Measurements from ENCODE around the gene PRKAB2. TPM values are rescaled to one million over a fixed set of nuclear protein-coding genes. Genes with fewer than 3 reads are reported as not detected.

PRKAB2 gene
- total and polyA plus RNA-seq, 2 of the 13 experiments (the other 11 are each of a cell fraction or from before 2014, with no cell fraction given), result 44.0 to 118 TPM

GRCh38 chr1:147214842-147215539, 42.7 kb upstream of the PRKAB2 start (continued):
- TF ChIP-seq ATF4 (CRISPR knock-in tag; IDR thresholded peaks at IDR 0.05) (no peak), KLF6 (CRISPR knock-in tag; IDR thresholded peaks at IDR 0.05) (0 out of 2 replicates have a peak, but pooled peaks have one; percentile 16), HBP1 (CRISPR knock-in tag; IDR thresholded peaks at IDR 0.05; ENCODE audit: low read depth) (no peak), ZNF446 (CRISPR knock-in tag; IDR thresholded peaks at IDR 0.05) (no peak), ELF4 (CRISPR knock-in tag; IDR thresholded peaks at IDR 0.05; ENCODE audit: borderline replicate concordance) (0 out of 2 replicates have a peak, but pooled peaks have one; percentile 50), DRAP1 (CRISPR knock-in tag; IDR thresholded peaks at IDR 0.05) (no peak), TAF1 (CRISPR knock-in tag; IDR thresholded peaks at IDR 0.05) (no peak), ZNF33B (CRISPR knock-in tag; IDR thresholded peaks at IDR 0.05) (no peak), ZNF136 (CRISPR knock-in tag; IDR thresholded peaks at IDR 0.05; ENCODE audit: low read depth) (no peak), NCOA5 (CRISPR knock-in tag; IDR thresholded peaks at IDR 0.05) (no peak), NCOA2 (CRISPR knock-in tag; IDR thresholded peaks at IDR 0.05) (no peak), MLLT10 (CRISPR knock-in tag; IDR thresholded peaks at IDR 0.05) (no peak), ZNF773 (CRISPR knock-in tag; IDR thresholded peaks at IDR 0.05; ENCODE audit: borderline replicate concordance) (no peak), THAP7 (CRISPR knock-in tag; IDR thresholded peaks at IDR 0.05) (no peak), AFF4 (CRISPR knock-in tag; IDR thresholded peaks at IDR 0.05) (0 out of 2 replicates have a peak, but pooled peaks have one; percentile 33), ZNF776 (CRISPR knock-in tag; IDR thresholded peaks at IDR 0.05) (no peak), POLR2AphosphoS5 (IDR thresholded peaks at IDR 0.05; ENCODE audit: low read depth, low read length) (0 out of 2 replicates have a peak, but pooled peaks have one; percentile 40), TBX3 (IDR thresholded peaks at IDR 0.05; ENCODE audit: borderline replicate concordance) (no peak)
